Suprapubic skin (tissue), 3 donors: ENCODE data around the gene GNB1L.

Experiments used
- POLR2A ChIP-seq, 2 donors: fragments of 450-650 bp; IDR thresholded peaks; one replicate each; pipeline ENCODE4 v1.6.1; 2017; ENCODE audit warnings: antibody characterized with exemption in 2 of 2, mild to moderate bottlenecking in 2 of 2, moderate library complexity in 2 of 2
- TF ChIP-seq, protein P1 (sequence below), 2 donors: fragments of 200-600 bp in 1 of 2; fragments of 450-650 bp in 1 of 2; sonication (generic) in 1 of 2; IDR thresholded peaks; one replicate each; pipeline ENCODE4 v1.5.1; 2016 to 2019; ENCODE audit warnings: antibody characterized with exemption in 2 of 2, mild to moderate bottlenecking in 1 of 2, moderate library complexity in 1 of 2

DNA sequence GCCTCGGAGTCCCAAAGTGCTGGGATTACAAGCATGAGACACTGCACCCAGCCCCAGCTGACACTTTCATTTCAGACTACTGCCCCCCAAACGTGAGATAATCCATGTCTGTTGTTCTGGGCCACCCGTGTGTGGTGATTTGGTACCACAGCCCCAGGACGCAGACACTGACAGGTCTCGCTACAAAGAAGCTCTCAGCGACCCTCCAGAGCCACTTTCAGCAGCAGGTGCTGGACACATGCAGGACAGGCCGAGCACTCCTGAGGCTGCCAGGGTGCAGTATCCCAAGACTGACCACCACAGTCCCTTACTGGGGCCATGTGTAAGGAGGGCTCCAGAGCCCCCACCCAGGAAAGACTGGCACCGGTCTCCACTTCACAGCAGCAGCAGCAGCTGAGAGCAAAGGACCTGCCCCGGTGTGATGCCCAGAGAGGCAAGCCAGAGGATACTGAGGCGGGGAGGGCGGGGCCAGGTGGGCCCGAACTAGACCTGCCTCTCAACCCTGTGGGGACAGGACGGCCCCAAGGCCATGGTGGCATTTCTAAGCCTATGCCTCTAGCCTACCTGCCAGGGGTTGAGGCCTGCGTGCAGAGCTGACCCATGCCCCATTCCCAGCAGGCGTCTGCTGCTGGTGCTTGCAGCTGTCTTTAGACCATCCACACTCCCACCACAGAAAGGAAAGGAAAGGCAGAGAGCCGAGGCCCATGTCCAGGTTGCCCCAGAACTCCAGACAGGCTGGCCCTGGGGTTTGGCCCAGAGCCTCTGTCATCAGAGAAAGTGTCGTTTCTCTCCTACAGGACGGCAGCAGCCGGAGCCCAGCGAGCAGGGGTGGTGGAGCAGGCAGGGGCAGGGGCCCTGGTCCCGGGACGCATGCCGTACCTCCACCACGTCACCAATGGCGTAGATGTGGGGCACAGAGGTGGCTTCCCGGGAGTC lies 28.0 kb upstream of the GNB1L start:
- TF ChIP-seq, protein P1, sequence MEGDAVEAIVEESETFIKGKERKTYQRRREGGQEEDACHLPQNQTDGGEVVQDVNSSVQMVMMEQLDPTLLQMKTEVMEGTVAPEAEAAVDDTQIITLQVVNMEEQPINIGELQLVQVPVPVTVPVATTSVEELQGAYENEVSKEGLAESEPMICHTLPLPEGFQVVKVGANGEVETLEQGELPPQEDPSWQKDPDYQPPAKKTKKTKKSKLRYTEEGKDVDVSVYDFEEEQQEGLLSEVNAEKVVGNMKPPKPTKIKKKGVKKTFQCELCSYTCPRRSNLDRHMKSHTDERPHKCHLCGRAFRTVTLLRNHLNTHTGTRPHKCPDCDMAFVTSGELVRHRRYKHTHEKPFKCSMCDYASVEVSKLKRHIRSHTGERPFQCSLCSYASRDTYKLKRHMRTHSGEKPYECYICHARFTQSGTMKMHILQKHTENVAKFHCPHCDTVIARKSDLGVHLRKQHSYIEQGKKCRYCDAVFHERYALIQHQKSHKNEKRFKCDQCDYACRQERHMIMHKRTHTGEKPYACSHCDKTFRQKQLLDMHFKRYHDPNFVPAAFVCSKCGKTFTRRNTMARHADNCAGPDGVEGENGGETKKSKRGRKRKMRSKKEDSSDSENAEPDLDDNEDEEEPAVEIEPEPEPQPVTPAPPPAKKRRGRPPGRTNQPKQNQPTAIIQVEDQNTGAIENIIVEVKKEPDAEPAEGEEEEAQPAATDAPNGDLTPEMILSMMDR (IDR thresholded peaks at IDR 0.05): no peak
- no peak for TF ChIP-seq POLR2A (IDR thresholded peaks at IDR 0.05)
